ENCODE results near the gene UBE2H. TPM values are rescaled to one million over a fixed set of nuclear protein-coding genes. Genes with fewer than 3 reads are reported as not detected.

UBE2H gene
- total and polyA plus RNA-seq, 2 of the 4 experiments (the other 2 are of a cell fraction): 34.6 to 49.4 TPM

DNA sequence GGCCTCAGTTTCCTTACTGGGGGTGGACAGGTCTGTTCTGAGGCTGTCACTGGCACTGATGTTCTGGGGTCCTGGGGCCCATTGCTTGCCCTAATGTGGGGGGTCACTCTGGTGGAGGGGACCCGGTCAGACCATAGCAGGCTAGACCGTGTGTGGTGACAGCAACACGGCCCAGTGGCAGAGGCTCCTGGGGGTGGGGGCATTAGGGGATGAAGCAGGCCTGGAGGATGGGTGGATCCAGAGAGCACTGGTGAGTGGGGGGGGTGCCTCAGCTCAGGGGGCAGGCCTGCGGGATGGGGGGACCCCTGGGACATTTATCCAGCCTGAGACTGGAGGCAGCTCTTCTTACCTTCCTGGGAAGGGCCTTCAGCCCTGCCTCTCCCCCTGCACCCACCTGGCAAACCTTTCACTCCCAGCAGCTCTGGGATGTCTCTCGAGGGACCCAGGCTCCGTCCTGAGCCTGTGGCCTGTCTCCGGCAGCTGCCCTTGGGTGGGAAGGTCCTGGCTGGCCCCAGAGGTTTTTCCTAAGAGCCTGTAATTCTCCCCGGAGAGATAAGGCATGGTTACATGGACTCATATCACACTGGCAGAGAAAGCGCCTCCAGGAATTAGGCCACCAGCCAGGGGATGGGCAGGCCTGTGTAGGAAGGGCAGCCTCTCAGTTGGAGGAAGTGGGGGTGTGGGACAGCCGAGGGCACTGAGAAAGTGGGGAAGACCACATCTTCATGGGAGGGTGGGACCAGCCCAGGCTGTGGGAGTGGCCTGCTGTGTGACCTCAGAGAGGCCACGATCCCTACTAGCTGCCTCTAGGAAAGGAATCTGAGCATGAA lies 147.7 kb downstream of the UBE2H start:
- no peak overlapping the region for H2AK9ac ChIP-seq (replicated peaks; ENCODE audit: low read depth, low read length, poor library complexity)
- H3K56ac ChIP-seq (ENCODE audit: extremely low read depth, insufficient read depth, low read length): no peak overlapping the region
- H3K4ac ChIP-seq (ENCODE audit: low read depth, low read length): no peak overlapping the region
- no peaks in the 10 kb centered on the region for H3K79me1 ChIP-seq (ENCODE audit: low read depth in 1 of 2, low read length in 2 of 2)
- H2AFZ ChIP-seq (replicated peaks; ENCODE audit: low read length, poor library complexity): no peak overlapping the region
- H4K8ac ChIP-seq (ENCODE audit: low read depth in 2 of 2, low read length in 2 of 2): no peak overlapping the region
- TF ChIP-seq, protein P1, sequence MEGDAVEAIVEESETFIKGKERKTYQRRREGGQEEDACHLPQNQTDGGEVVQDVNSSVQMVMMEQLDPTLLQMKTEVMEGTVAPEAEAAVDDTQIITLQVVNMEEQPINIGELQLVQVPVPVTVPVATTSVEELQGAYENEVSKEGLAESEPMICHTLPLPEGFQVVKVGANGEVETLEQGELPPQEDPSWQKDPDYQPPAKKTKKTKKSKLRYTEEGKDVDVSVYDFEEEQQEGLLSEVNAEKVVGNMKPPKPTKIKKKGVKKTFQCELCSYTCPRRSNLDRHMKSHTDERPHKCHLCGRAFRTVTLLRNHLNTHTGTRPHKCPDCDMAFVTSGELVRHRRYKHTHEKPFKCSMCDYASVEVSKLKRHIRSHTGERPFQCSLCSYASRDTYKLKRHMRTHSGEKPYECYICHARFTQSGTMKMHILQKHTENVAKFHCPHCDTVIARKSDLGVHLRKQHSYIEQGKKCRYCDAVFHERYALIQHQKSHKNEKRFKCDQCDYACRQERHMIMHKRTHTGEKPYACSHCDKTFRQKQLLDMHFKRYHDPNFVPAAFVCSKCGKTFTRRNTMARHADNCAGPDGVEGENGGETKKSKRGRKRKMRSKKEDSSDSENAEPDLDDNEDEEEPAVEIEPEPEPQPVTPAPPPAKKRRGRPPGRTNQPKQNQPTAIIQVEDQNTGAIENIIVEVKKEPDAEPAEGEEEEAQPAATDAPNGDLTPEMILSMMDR (conservative IDR thresholded peaks at IDR 0.05; ENCODE audit: low read depth, low read length): no peak
- TF ChIP-seq MAFK (IDR thresholded peaks at IDR 0.05; ENCODE audit: low read depth, low read length) (no peak), NFE2L2 (IDR thresholded peaks at IDR 0.05; ENCODE audit: low read depth, low read length) (no peak), MAZ (IDR thresholded peaks at IDR 0.05; ENCODE audit: borderline replicate concordance, low read depth, low read length) (no peak)
- H3K18ac ChIP-seq (ENCODE audit: low read depth, low read length): no peak overlapping the region
- H4K20me1 ChIP-seq (ENCODE audit: insufficient read depth, low read length): no peaks in the 10 kb centered on the region
- H3K36me3 ChIP-seq (ENCODE audit: control insufficient read depth, insufficient read depth, low read length): no peaks in the 10 kb centered on the region
- ChIA-PET POLR2A (ENCODE audit: unreplicated experiment) (no interaction called here), CTCF (no interaction called here)
- no peak overlapping the region for H4K5ac ChIP-seq (ENCODE audit: low read depth, low read length)
- no peaks in the 10 kb centered on the region for H3K9me1 ChIP-seq (ENCODE audit: insufficient read depth, low read length)
- no peak overlapping the region for H4K91ac ChIP-seq (ENCODE audit: insufficient read depth, low read depth, low read length)
- H3K4me3 ChIP-seq (ENCODE audit: insufficient read depth, low read depth, low read length): no peak overlapping the region
- intact Hi-C loops (cut with micrococcal nuclease) (no loop called here), dilution Hi-C loops (cut with HindIII; ENCODE audit: low sequenced_read_pairs, unreplicated experiment) (no loop called here), in situ Hi-C loops (cut with MboI; ENCODE audit: low sequenced_read_pairs) (no loop called here)
- no peak overlapping the region for H3K27ac ChIP-seq (ENCODE audit: insufficient read depth, low read length)
- no peak overlapping the region for H2AK5ac ChIP-seq (ENCODE audit: low read depth, low read length)
- no peak for DNase-seq
- no peaks in the 10 kb centered on the region for H3K9me3 ChIP-seq (ENCODE audit: control insufficient read depth, insufficient read depth, low read length)
- H3K4me2 ChIP-seq (ENCODE audit: low read depth, low read length): no peak overlapping the region
- H2BK120ac ChIP-seq (ENCODE audit: low read depth, low read length): no peak overlapping the region
- H3K27me3 ChIP-seq (ENCODE audit: control insufficient read depth, insufficient read depth, low read length): peaks cover 19% of the 10 kb centered on the region; the same call in 1 of the 2 replicates
- no peak; the same call in 1 of the 2 replicates for ATAC-seq (ENCODE audit: low read depth)
- no peak overlapping the region for H2BK20ac ChIP-seq (ENCODE audit: low read depth, low read length)
- no peak overlapping the region for H2BK5ac ChIP-seq (ENCODE audit: low read depth, low read length, poor library complexity, severe bottlenecking)
- BruUV-seq (replicated peaks): no TSS peak
- no peak overlapping the region for H2BK15ac ChIP-seq (ENCODE audit: low read depth, low read length)
- WGBS, 2 experiments (ENCODE audit: extremely low coverage in 2 of 2, insufficient read length in 1 of 2): 64% methylated on average over 3 of the region's 11 CpGs; no CpG with 5 or more reads in 1 of the 2 experiments
- H3K23ac ChIP-seq (ENCODE audit: low read depth, low read length): no peak overlapping the region
- no peak overlapping the region for H3K14ac ChIP-seq (replicated peaks; ENCODE audit: low read depth, low read length)
- H3K4me1 ChIP-seq (ENCODE audit: control insufficient read depth, insufficient read depth, low read length): no peaks in the 10 kb centered on the region
- no peak overlapping the region for H3K9ac ChIP-seq (ENCODE audit: low read depth, low read length)

All from IMR-90 (cell line).